Measurements from ENCODE around the gene SLC39A8. TPM values are rescaled to one million over a fixed set of nuclear protein-coding genes. Genes with fewer than 3 reads are reported as not detected.

The SLC39A8 gene
- total and polyA plus RNA-seq, 9 of the 15 experiments (the other 6 are each of a cell fraction or from before 2014, with no cell fraction given) = 8.2 to 30.3 (median 25.0) TPM

- TF ChIP-seq ATF2 (CRISPR knock-in tag; IDR thresholded peaks at IDR 0.05) (no peak), DMBX1 (CRISPR knock-in tag; IDR thresholded peaks at IDR 0.05; ENCODE audit: borderline replicate concordance) (no peak), SRF (CRISPR knock-in tag; IDR thresholded peaks at IDR 0.05) (peak in 1 of 2 experiments; percentile 84; a peak in 2 of 4 replicates), RAD51 (IDR thresholded peaks at IDR 0.05; ENCODE audit: borderline replicate concordance, low read depth) (peak; percentile 68), BCOR (IDR thresholded peaks at IDR 0.05) (peak; percentile 74), CBX1 (IDR thresholded peaks at IDR 0.05; ENCODE audit: low read depth) (0 out of 2 replicates have a peak, but pooled peaks have one; percentile 28), MEF2D (tag; conservative IDR thresholded peaks at IDR 0.05; ENCODE audit: low read depth) (no peak), TARDBP (IDR thresholded peaks at IDR 0.05) (no peak), GABPB2 (CRISPR knock-in tag; conservative IDR thresholded peaks at IDR 0.05) (no peak), GABPA (tag; conservative IDR thresholded peaks at IDR 0.05; ENCODE audit: low read depth) (peak; percentile 56), ZNF384 (IDR thresholded peaks at IDR 0.05; ENCODE audit: low read depth, low read length) (0 out of 2 replicates have a peak, but pooled peaks have one; percentile 27), ZKSCAN1 (IDR thresholded peaks at IDR 0.05; ENCODE audit: low read depth, low read length) (no peak), LARP7 (IDR thresholded peaks at IDR 0.05) (no peak), ESRRA (IDR thresholded peaks at IDR 0.05; ENCODE audit: borderline replicate concordance, low read depth) (peak; percentile 27; the same call in 1 of the 2 replicates), ATF1 (CRISPR knock-in tag; IDR thresholded peaks at IDR 0.05) (no peak), ATF1 (tag; IDR thresholded peaks at IDR 0.05) (peak; percentile 53), ZNF324 (CRISPR knock-in tag; IDR thresholded peaks at IDR 0.05) (no peak), MTA3 (IDR thresholded peaks at IDR 0.05; ENCODE audit: borderline replicate concordance) (peak; percentile 66; the same call in 1 of the 2 replicates), KDM5B (IDR thresholded peaks at IDR 0.05; ENCODE audit: insufficient replicate concordance, low read depth, low read length) (peak; percentile 60), SAP30 (IDR thresholded peaks at IDR 0.05; ENCODE audit: borderline replicate concordance, insufficient read depth, low read depth, low read length, poor library complexity, severe bottlenecking) (peak; percentile 57), SMC3 (conservative IDR thresholded peaks at IDR 0.05; ENCODE audit: insufficient read depth, low read depth, low read length) (peak; percentile 69), HIVEP1 (CRISPR knock-in tag; IDR thresholded peaks at IDR 0.05) (no peak), SMARCB1 (IDR thresholded peaks at IDR 0.05; ENCODE audit: insufficient read length, low read depth) (no peak), BHLHE40 (IDR thresholded peaks at IDR 0.05; ENCODE audit: low read length) (peak; percentile 78), THRAP3 (IDR thresholded peaks at IDR 0.05; ENCODE audit: borderline replicate concordance) (no peak), ETV5 (CRISPR knock-in tag; IDR thresholded peaks at IDR 0.05; ENCODE audit: low read depth) (peak; percentile 33; the same call in 1 of the 2 replicates), SOX6 (IDR thresholded peaks at IDR 0.05) (peak; percentile 55; the same call in 1 of the 2 replicates)
- TF ChIP-seq, protein P1, sequence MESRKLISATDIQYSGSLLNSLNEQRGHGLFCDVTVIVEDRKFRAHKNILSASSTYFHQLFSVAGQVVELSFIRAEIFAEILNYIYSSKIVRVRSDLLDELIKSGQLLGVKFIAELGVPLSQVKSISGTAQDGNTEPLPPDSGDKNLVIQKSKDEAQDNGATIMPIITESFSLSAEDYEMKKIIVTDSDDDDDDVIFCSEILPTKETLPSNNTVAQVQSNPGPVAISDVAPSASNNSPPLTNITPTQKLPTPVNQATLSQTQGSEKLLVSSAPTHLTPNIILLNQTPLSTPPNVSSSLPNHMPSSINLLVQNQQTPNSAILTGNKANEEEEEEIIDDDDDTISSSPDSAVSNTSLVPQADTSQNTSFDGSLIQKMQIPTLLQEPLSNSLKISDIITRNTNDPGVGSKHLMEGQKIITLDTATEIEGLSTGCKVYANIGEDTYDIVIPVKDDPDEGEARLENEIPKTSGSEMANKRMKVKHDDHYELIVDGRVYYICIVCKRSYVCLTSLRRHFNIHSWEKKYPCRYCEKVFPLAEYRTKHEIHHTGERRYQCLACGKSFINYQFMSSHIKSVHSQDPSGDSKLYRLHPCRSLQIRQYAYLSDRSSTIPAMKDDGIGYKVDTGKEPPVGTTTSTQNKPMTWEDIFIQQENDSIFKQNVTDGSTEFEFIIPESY (CRISPR knock-in tag; IDR thresholded peaks at IDR 0.05) = peak; percentile 44; the same call in 1 of the 2 replicates
Observed at GRCh38 chr4:102344954-102345794, at the start of gene SLC39A8 (continued).
